Brain pericyte (primary cell): ENCODE measurements around the gene USP43.

Source experiments
- DNase-seq: peaks from one replicate; pipeline ENCODE4 v3.0.0-alpha.2; 2012; ENCODE audit warnings: low read depth, low spot score

Gene USP43

DNA sequence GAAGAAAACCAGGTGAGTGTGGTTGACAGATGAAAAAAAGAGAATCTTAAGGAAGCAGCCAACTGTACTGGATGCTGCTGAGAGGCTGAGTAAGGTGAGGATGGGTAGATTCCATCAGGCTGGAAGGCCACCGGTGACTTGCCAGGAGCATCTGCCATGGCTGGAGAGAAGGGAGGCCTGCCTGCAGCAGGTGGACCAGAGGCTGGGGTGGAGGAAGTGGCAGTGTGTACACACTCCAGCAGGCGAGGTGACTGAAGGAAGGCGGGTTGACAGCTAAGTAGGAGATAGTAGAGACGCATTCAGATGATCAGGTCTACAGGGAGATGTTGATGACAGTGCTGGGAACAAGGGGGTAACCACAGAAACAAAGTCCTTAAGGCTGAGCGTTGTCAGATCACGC is 69.5 kb downstream of the USP43 start:
- no peak for DNase-seq

DNA sequence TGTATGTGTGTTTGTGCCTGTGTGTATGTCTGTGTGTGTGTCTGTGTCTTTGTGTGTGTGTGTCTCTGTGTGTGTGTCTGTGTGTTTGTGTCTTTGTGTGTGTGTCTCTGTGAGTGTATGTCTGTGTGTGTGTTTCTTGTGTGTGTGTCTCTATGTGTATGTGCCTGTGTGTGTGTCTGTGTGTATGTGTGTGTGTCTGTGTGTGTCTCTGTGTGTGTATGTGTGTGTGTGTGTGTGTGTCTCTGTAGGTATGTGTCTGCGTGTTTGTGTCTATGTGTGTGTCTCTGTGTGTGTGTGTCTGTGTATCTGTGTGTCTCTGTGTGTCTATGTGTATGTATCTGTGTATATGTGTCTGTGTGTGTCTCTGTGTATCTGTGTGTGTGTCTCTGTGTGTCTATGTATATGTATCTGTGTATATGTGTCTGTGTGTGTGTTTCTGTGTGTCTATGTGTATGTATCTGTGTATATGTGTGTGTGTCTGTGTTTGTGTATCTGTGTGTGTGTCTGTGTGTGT is 70.2 kb downstream of the USP43 start:
- no peak for DNase-seq

GRCh38 chr17:9725575-9725974 is 80.3 kb downstream of the USP43 start:
- no peak for DNase-seq

- no peak for DNase-seq
These were observed 81.0 kb downstream of the USP43 start for GRCh38 chr17:9726291-9726690.

GRCh38 chr17:9728005-9728404 is 82.7 kb downstream of the USP43 start:
- DNase-seq = no peak

- no peak for DNase-seq
These were observed 83.2 kb downstream of the USP43 start for GRCh38 chr17:9728564-9728963.

DNA sequence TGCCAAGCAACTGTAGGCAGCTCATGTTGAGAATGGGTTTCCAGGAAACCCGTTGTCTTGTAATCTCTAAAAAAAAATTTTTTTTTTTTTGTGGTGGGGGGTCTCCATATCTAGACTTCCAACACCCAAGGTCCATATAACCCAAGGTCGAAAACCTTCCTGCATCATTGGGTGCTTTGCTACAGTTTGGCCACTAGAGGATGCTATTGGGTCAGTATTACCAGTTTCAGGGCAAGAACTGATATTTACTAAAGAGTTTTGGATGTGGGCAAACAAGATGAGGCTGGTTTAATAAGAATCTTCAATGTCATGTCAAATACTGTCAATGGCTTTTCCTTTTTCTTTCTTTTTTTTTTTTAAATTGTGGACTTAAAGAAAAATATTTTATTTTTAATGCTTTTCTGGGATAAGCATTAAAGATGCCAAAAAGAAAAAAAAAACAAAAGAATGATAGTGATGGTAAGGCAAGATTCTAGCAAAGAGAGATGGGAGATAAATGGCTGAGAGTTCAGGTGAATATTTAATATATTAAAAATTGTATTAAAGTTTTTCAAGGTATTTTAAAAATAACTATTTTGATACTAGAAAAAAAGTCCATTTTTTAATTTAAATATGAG is 83.8 kb downstream of the USP43 start:
- DNase-seq = no peak

DNA sequence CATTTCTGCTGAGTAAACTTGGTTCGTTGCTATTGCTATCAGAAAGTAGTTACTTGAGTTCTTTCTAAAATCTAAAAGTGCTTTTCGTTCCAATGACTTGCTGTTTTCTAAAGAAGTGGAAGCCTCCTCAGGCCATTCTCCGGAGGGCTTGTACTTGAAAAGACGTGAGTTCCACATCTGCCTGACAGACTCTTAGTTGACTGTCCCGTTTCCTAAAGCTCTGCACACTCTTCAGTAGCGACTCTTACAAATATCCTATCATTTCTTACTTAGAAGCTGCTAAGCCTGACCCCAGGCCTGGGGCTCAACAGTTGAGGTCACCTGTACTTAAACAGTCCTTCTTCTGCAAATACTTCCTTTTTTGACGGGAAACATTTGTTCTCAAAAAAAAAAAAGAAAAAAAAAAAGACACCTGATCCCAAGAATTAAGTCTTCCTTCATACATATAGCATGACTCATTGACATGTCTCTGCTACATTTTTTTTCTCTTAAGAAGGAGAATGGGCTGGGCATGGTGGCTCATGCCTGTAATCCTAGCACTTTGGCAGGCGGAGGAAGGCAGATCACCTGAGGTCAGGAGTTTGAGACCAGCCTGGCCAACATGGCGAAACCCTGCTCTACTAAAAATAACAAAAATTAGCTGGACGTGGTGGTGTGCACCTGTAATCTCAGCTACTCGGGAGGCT is 84.6 kb downstream of the USP43 start:
- DNase-seq = no peak

DNA sequence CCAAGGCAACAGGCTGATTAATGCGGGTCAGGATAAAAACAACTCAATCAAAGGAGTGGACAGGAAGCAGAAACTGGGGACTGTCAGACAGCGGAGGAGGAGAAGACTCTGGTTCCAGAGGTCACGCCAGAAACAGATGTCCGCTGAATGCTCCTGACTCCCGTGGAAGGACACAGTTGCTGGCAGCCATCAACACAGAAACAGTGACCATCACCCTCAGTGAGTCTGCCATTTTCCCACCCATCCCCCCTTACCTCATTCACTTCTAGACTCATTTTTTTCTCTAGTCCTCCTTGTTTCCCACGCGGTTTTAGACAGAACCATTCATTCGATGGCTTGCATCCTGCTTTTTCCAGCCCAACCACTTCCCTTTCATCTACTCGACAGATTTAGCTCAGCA is 105.2 kb downstream of the USP43 start:
- DNase-seq = no peak

DNA sequence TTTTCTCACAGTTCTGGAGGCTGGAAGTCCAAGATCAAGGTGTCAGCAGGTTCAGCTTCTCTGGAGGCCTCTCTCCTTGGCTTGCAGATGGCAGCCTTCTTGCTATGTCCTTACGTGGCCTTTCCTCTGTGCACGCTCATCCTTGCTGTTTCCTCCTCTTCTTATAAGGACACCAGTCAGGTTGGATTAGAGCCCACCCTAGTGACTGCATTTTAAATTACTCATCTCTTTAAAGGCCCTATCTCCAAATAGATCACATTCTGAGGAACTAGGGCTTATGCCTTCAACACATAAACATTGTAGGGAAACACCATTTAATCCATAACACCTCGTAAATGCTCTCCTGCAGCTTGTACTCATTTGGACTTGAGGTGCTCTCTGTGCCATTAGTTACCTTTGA is 109.8 kb downstream of the USP43 start:
- no peak for DNase-seq

DNA sequence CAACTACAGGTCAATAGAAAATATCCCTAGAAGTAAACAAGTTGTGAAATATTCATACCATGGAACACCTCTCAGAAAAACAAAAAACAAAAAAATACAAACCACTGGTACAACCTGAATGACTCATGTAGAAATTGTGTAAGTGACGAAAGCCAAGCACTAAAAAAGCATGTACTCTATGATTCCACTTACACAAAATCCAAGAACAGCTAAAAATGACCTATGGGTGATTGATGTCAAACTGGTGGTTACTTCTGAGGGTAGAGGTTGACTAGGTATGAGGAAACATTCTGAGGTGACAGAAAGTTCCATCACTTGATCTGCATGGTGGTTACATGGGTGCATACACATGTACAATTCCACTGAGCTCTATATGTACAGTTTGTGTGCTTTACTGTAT is 114.9 kb downstream of the USP43 start:
- DNase-seq = no peak

- no peak for DNase-seq
These were observed 118.3 kb downstream of the USP43 start for GRCh38 chr17:9763643-9764042.

DNA sequence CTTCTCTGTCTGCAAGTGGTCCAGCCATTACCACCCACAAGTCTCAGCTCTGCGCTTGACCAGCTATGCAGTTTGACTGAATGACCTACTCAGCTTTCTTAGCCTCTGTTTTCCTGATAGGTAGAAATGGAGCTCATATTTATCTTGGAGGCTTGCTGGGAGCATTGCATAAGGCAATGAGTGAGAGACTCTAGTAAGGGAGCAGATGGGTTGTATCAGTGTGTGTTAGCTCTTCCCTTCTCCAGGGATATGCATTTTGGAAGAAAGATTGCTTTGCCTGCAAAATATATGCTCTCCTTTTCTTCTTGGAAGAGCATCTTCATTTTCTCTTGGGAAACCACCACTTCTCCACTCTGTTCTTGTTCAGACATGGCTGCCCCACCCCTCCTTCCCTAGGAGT is 120.0 kb downstream of the USP43 start:
- DNase-seq = no peak

- no peak for DNase-seq
These were observed 121.7 kb downstream of the USP43 start for GRCh38 chr17:9766970-9767369.

DNA sequence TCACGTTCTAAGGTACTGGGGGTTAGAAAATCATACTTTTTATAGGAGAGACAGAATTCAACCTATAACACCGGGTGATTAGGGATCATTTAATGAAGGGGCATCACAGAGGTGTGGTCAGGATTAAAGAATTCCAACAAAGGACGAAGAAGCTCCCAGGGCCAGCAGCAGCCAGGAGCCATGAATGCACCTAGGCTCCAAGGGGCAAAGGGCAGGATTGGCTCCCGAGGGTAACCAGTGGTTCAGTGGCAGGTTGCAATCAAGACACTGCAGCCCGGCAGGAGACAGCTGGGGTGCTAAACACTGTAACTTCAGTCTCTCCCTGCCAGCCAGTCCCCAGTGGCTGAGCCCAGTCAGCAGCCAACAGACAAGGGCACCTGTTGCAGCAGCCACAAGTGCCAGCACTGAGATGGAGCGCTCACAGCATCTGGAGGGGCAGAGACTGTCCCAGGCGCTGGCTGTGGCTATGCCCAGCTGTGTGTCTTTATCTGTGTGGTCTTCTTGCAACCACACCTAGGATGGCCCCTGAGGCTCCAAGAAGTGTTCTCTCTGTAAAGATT is 122.2 kb downstream of the USP43 start:
- no peak for DNase-seq

DNA sequence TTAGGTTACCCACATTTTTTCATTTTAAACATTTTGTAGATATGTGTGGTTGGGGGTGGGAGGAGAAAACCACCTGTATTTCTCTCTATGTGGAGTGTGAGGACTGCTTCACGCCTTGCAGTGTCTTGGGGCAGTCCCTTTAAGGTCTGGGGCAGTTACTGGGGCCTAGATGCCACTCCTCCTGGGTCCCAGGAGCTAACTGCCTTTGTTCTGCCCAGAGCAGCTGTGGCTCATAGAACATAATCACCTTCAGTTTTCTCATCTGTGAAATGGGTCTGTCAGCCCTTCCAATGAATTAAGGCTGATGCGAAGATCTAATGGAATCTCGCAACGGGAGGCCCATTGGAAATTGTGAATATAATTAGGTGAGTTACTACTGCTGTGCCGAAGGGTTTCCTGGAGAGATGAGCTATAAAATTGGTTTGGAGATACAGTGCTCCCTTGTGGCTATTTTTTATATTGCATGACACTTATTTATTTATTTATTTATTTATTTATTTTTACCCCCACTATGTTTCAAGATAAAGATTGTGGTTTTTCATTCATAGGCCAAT is 123.1 kb downstream of the USP43 start:
- no peak for DNase-seq

- no peak for DNase-seq
These were observed 123.8 kb downstream of the USP43 start for GRCh38 chr17:9769036-9769695.

DNA sequence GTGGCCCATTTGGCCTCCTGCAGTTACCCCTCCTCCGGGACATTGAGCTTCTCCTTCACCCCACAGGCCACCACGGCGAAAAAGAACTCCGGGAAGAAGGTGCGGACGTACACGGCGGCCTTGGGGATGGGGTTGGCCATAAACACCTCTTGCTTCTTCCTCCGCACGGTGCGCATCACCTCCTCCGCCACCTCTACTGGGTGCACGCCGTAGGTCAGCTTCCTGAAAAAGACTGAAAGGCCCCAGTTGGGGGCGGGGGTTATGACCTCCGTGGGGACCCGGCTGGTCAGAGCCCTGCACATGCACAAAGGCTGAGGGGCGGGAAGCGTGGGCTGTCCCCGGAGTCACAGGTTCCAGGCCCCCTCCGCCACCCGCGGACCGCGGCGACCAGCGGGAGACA is 126.1 kb downstream of the USP43 start:
- DNase-seq = no peak

DNA sequence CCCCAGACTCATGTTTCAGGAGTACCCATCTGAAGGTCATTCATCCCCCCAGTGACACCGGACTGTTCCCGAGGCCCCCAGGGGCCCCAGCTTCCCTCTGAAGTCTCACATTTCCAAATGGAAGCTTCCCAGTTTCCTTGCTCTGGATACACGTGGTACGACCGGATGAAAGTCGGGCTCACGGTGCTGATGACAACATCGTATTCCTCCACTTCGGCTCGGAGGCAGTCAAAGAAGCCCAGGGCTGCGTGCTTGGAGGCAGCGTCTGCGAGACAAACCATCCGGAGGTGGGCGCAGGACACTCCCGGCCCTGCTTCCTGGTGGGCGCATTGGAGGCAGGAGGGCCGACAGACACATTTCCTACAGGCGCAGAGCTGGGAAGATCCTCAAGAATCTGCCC is 127.3 kb downstream of the USP43 start:
- no peak for DNase-seq

GRCh38 chr17:9776911-9777310 is 131.6 kb downstream of the USP43 start:
- DNase-seq = no peak
